Measurements from ENCODE around the gene ABCA3.

The ABCA3 gene

DNA sequence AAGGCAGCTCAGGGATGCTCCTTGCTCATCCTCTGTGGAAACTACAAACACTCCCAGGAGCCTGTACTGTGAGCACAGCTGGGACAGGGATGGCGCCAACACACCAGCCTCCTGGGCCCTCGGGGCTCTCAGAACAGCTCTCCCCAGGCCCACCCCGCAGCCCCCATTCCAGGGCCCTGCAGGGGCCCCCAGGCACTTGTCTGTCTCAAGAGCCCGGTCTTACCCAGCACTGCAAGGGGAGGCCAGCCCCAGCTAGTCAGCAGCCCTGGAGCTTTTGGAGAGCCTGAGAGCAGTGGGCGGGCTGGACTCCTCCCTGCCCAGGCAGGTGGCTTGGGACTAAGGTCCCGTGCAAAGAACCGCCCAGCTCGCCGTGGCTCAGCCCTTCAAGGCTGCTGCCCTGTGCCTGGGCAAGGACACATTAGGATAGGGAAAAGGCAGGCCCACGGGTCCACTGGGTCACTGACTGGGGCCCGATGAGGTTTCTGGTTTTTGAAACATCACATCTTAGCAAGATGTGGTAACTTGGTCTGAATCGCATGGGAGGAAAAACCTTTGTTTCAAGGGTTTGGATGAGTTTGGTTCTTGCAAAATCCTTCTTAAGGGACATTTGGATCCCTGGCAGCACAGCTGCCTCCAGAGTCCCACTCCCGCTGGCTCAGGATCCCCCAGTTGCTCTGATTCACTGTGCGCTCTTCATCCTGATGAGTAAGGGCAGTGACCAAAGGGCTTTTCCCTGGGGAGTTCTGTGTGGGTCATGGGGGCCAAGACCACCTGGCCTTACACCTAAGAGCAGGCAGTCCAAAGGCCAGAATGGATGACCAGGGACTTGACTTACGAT lies 101.5 kb downstream of the ABCA3 start:
- peaks cover 37% of the 10 kb centered on the region for H3K27me3 Mint-ChIP-seq (ENCODE audit: low read depth)
- no peaks in the 10 kb centered on the region for H3K9me3 Mint-ChIP-seq
- no peak overlapping the region for H3K4me3 Mint-ChIP-seq
- TF ChIP-seq, protein P1, sequence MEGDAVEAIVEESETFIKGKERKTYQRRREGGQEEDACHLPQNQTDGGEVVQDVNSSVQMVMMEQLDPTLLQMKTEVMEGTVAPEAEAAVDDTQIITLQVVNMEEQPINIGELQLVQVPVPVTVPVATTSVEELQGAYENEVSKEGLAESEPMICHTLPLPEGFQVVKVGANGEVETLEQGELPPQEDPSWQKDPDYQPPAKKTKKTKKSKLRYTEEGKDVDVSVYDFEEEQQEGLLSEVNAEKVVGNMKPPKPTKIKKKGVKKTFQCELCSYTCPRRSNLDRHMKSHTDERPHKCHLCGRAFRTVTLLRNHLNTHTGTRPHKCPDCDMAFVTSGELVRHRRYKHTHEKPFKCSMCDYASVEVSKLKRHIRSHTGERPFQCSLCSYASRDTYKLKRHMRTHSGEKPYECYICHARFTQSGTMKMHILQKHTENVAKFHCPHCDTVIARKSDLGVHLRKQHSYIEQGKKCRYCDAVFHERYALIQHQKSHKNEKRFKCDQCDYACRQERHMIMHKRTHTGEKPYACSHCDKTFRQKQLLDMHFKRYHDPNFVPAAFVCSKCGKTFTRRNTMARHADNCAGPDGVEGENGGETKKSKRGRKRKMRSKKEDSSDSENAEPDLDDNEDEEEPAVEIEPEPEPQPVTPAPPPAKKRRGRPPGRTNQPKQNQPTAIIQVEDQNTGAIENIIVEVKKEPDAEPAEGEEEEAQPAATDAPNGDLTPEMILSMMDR (IDR thresholded peaks at IDR 0.05; ENCODE audit: unreplicated experiment in 3 of 3): no peak
- no peaks in the 10 kb centered on the region for H3K4me1 Mint-ChIP-seq
- peaks cover 4% of the 10 kb centered on the region for H3K36me3 Mint-ChIP-seq (ENCODE audit: low read depth)
- no peak overlapping the region for H3K27ac Mint-ChIP-seq

- Mint-ChIP-seq H3K4me1 (no peaks in the 10 kb centered on the region), H3K9me3 (no peaks in the 10 kb centered on the region), H3K36me3 (ENCODE audit: low read depth) (peaks cover 4% of the 10 kb centered on the region), H3K27ac (no peak overlapping the region), H3K4me3 (no peak overlapping the region), H3K27me3 (ENCODE audit: low read depth) (peaks cover 37% of the 10 kb centered on the region)
- TF ChIP-seq, protein P1 (IDR thresholded peaks at IDR 0.05; ENCODE audit: unreplicated experiment in 3 of 3): no peak
Measured at GRCh38 chr16:2238150-2238837, 102.2 kb downstream of the ABCA3 start.

GRCh38 chr16:2237493-2238149 lies 102.9 kb downstream of the ABCA3 start:
- H3K4me1 Mint-ChIP-seq: no peaks in the 10 kb centered on the region
- no peak overlapping the region for H3K27ac Mint-ChIP-seq
- H3K36me3 Mint-ChIP-seq (ENCODE audit: low read depth): peaks cover 4% of the 10 kb centered on the region
- TF ChIP-seq, protein P1 (IDR thresholded peaks at IDR 0.05; ENCODE audit: unreplicated experiment in 3 of 3): no peak
- no peaks in the 10 kb centered on the region for H3K9me3 Mint-ChIP-seq
- peak overlapping the region in 1 of 3 experiments; percentile 29 for H3K4me3 Mint-ChIP-seq
- H3K27me3 Mint-ChIP-seq (ENCODE audit: low read depth): peaks cover 37% of the 10 kb centered on the region

DNA sequence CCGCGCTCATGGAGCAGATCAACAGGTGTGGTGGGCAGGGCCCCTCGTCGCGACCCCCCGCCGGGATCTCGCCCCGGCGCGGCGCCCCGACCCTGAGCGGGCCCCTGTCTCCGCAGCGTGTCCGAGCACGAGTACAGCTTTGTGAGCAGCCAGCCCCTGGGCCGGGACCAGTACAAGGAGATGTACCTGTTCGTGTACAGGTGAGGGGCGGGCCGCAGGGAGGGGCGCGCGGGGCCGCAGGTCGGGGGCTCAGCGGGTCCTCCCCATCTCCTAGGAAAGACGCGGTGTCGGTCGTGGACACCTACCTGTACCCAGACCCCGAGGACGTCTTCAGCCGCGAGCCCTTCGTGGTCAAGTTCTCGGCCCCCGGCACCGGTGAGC lies 103.4 kb downstream of the ABCA3 start:
- Mint-ChIP-seq H3K4me1 (no peaks in the 10 kb centered on the region), H3K27me3 (ENCODE audit: low read depth) (peaks cover 37% of the 10 kb centered on the region), H3K4me3 (peak overlapping the region in 1 of 3 experiments; percentile 48), H3K9me3 (no peaks in the 10 kb centered on the region), H3K27ac (no peak overlapping the region), H3K36me3 (ENCODE audit: low read depth) (no peaks in the 10 kb centered on the region)
- TF ChIP-seq, protein P1 (IDR thresholded peaks at IDR 0.05; ENCODE audit: unreplicated experiment in 3 of 3): no peak

DNA sequence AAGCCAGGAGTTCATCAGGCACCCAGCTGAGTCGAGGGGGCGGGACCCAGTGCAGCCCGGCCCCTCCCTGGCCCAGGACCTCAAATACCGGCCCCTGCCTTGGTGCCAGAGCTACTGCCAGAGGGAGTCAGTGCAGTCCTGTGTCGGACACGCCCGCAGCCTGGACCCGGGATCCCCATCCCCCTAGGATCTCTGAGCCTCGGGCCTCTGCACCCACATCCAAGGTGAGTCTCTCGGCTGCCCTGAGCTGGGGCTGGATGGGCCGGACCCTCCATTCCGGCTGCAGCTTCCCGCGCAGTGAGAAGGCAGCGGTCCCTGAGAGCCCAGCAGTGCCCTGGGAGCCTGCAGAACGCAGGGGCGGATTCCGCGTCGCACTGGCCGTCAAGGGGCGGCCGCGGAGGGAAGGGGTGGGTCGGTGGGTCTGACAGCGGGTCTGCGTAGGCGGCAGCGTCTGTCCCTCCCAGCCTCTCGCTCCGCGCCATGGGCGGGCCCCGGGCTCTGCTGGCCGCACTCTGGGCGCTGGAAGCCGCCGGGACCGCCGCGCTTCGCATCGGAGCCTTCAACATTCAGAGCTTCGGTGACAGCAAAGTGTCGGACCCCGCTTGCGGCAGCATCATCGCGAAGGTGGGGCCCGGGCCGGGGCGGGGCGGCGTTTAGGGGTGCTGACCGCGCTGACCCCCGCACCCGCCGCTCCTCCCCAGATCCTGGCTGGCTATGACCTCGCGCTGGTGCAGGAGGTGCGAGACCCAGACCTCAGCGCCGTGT lies 104.0 kb downstream of the ABCA3 start, which contains the start of gene DNASE1L2:
DNASE1L2 (plus strand) TSS at position 108 of the 765 bp plus-strand sequence; CDS start at position 481, 373 bp downstream.
- Mint-ChIP-seq H3K36me3 (ENCODE audit: low read depth) (no peaks in the 10 kb centered on the region), H3K27ac (no peak within 1 kb of the TSS), H3K4me3 (peak within 1 kb of the TSS in 1 of 3 experiments; percentile 48), H3K9me3 (no peaks in the 10 kb centered on the region), H3K27me3 (ENCODE audit: low read depth) (peaks cover 37% of the 10 kb centered on the region), H3K4me1 (no peaks in the 10 kb centered on the region)
- TF ChIP-seq, protein P1 (IDR thresholded peaks at IDR 0.05; ENCODE audit: unreplicated experiment in 3 of 3): no peak
